ENCODE measurements around the gene EHD4.

The EHD4 gene

GRCh38 chr15:41933771-41934170 lies 38.6 kb downstream of the EHD4 start:
- no peak for DNase-seq

GRCh38 chr15:41933326-41933725 lies 39.0 kb downstream of the EHD4 start:
- DNase-seq = no peak

- no peak for DNase-seq
Measured at GRCh38 chr15:41932511-41933289, 39.7 kb downstream of the EHD4 start.

GRCh38 chr15:41932101-41932500 lies 40.3 kb downstream of the EHD4 start:
- no peak for DNase-seq

- no peak for DNase-seq
Measured at GRCh38 chr15:41930867-41931222, 41.5 kb downstream of the EHD4 start.

- DNase-seq = no peak
Measured at GRCh38 chr15:41930221-41930866, 42.0 kb downstream of the EHD4 start.

- no peak for DNase-seq
Measured at GRCh38 chr15:41928637-41929620, 43.4 kb downstream of the EHD4 start.

GRCh38 chr15:41928100-41928499 lies 44.3 kb downstream of the EHD4 start:
- no peak for DNase-seq

- no peak for DNase-seq
Measured at GRCh38 chr15:41927536-41927935, 44.8 kb downstream of the EHD4 start.

GRCh38 chr15:41926185-41927056 lies 45.9 kb downstream of the EHD4 start:
- DNase-seq = no peak

GRCh38 chr15:41925086-41925608 lies 47.2 kb downstream of the EHD4 start:
- no peak for DNase-seq

- no peak for DNase-seq
Measured at GRCh38 chr15:41923401-41923997, 48.9 kb downstream of the EHD4 start.

GRCh38 chr15:41922353-41922752 lies 50.0 kb downstream of the EHD4 start:
- no peak for DNase-seq

- no peak for DNase-seq
Measured at GRCh38 chr15:41921639-41922038, 50.7 kb downstream of the EHD4 start.

- no peak for DNase-seq
Measured at GRCh38 chr15:41921167-41921566, 51.2 kb downstream of the EHD4 start.

GRCh38 chr15:41919954-41920538 lies 52.3 kb downstream of the EHD4 start:
- no peak for DNase-seq

GRCh38 chr15:41919201-41919820 lies 53.0 kb downstream of the EHD4 start:
- DNase-seq = no peak

GRCh38 chr15:41918506-41919126 lies 53.7 kb downstream of the EHD4 start:
- DNase-seq = no peak

- DNase-seq = no peak
Measured at GRCh38 chr15:41917767-41918430, 54.5 kb downstream of the EHD4 start.

Data from activated CD8-positive, alpha-beta memory T cell treated with anti-CD3 and anti-CD28 coated beads, Interleukin-2, amount 50 U/mL, for 4 hours (primary cell).